GM23248 (cell line): ENCODE data around the gene ZNF343. TPM values are rescaled to one million over a fixed set of nuclear protein-coding genes. Genes with fewer than 3 reads are reported as not detected.
"Not testable (repeated sequence)": the region's sequence is repeated elsewhere in the genome, so short reads cannot be mapped to it uniquely, and the experiment has no call there.

Source experiments
- DNase-seq: peaks from one replicate; pipeline ENCODE4 v3.0.0-alpha.2; 2015
- H2AFZ ChIP-seq: fragments of 200-600 bp; sonication (generic); 2 replicates; pipeline ENCODE4 v1.6.1; 2016; ENCODE audit warnings: antibody characterized with exemption
- H3F3A ChIP-seq: fragments of 200-600 bp; sonication (generic); 2 replicates; pipeline ENCODE4 v1.6.1; 2016; ENCODE audit warnings: mild to moderate bottlenecking, antibody characterized with exemption, mixed run types; ENCODE audit not compliant: insufficient read depth
- H3K27ac ChIP-seq: fragments of 200-600 bp; sonication (generic); 2 replicates; pipeline ENCODE4 v1.5.1; 2016; ENCODE audit warnings: mild to moderate bottlenecking
- H3K27me3 ChIP-seq: fragments of 200-600 bp; sonication (generic); replicated peaks from 2 replicates; pipeline ENCODE4 v1.6.1; 2016; ENCODE audit warnings: mild to moderate bottlenecking; ENCODE audit not compliant: insufficient read depth
- H3K36me3 ChIP-seq: fragments of 200-600 bp; sonication (generic); 2 replicates; pipeline ENCODE4 v1.6.1; 2016; ENCODE audit warnings: low read depth, mild to moderate bottlenecking
- H3K4me1 ChIP-seq: fragments of 200-600 bp; sonication (generic); 2 replicates; pipeline ENCODE4 v1.6.1; 2016; ENCODE audit warnings: mild to moderate bottlenecking; ENCODE audit not compliant: insufficient read depth
- H3K4me2 ChIP-seq: fragments of 200-600 bp; sonication (generic); one replicate; pipeline ENCODE4 v1.6.1; 2016; ENCODE audit warnings: mild to moderate bottlenecking; ENCODE audit not compliant: unreplicated experiment
- H3K4me3 ChIP-seq: fragments of 200-600 bp; sonication (generic); 2 replicates; pipeline ENCODE4 v1.5.1; 2016; ENCODE audit warnings: mild to moderate bottlenecking
- H3K79me2 ChIP-seq: fragments of 200-600 bp; sonication (generic); 2 replicates; pipeline ENCODE4 v1.6.1; 2016; ENCODE audit warnings: mild to moderate bottlenecking; ENCODE audit not compliant: insufficient read depth
- H3K9ac ChIP-seq: fragments of 200-600 bp; sonication (generic); 2 replicates; pipeline ENCODE4 v1.6.1; 2016; ENCODE audit warnings: mild to moderate bottlenecking
- H3K9me2 ChIP-seq: fragments of 200-600 bp; sonication (generic); 2 replicates; pipeline ENCODE4 v1.6.1; 2016; ENCODE audit warnings: mixed run types, mild to moderate bottlenecking, moderate library complexity; ENCODE audit not compliant: insufficient read depth
- H3K9me3 ChIP-seq: fragments of 200-600 bp; sonication (generic); one replicate; pipeline ENCODE4 v1.6.1; 2017; ENCODE audit warnings: low read depth
- H4K20me1 ChIP-seq: fragments of 200-600 bp; sonication (generic); 2 replicates; pipeline ENCODE4 v1.6.0; 2016; ENCODE audit not compliant: insufficient read depth
- EZH2 ChIP-seq: fragments of 200-600 bp; sonication (generic); IDR thresholded peaks from 2 replicates; pipeline ENCODE4 v1.6.1; 2018; ENCODE audit warnings: antibody characterized with exemption, mild to moderate bottlenecking; ENCODE audit not compliant: insufficient read depth, poor library complexity, severe bottlenecking
- EZH2phosphoT487 ChIP-seq: fragments of 200-600 bp; sonication (generic); IDR thresholded peaks from 2 replicates; pipeline ENCODE4 v1.6.1; 2018; ENCODE audit warnings: antibody characterized with exemption, moderate library complexity, mild to moderate bottlenecking, low read depth; ENCODE audit not compliant: insufficient read depth
- WGBS, 2 experiments: methylation state at CpG; one replicate each; pipeline ENCODE4 v1.1.6; 2015 to 2017; ENCODE audit warnings: low lambda C conversion rate in 2 of 2, low coverage in 1 of 2; ENCODE audit errors: missing lambda C conversion rate in 2 of 2; 5-methylcytosine and 5-hydroxymethylcytosine counted together
- in situ Hi-C: fragments of 300-500 bp; cut with MboI; formaldehyde crosslinking; loops from 2 replicates; pipeline ENCODE4 v1.15.0; 2020
- polyA plus RNA-seq: library from polyadenylated mRNA; unstranded; fragments of >200 nt; fragmentation: Nextera tagmentation; extraction: Ambion mirVana; gene quantifications from 2 replicates; pipeline ENCODE4 v1.2.1, GENCODE V29; 2016
- total RNA-seq: library from RNA; depleted of rRNA; stranded (reverse); fragments of >200 nt; shearing (Covaris generic); gene quantifications from 2 replicates; pipeline ENCODE4 v1.2.3, GENCODE V29; 2014

ZNF343 gene
- total and polyA plus RNA-seq, 2 experiments from 2014 or later = 8.1 to 11.0 TPM

DNA sequence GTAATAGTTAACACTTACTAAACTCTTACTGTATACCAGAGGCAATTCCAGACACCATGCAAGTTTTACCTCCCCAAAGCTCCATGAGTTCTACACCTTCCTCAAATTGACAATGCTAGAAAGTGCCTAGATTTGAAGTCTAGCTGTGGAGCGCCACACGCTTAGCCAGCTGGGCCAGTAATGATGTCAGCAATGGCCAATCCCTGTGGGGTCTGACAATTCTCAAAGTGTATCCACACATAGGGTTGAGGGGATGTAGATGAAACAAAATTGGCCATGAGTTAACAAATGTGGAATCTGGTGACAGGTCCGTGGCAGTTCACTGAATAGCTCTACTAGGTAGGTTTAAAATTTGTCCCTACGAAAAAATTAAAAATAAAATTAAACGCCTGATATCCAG is 1.3 kb downstream of the ZNF343 start:
- H3K4me2 ChIP-seq = peak overlapping the region; percentile 89
- H2AFZ ChIP-seq = peak overlapping the region; percentile 94
- DNase-seq = peak; percentile 43
- no peak for TF ChIP-seq EZH2
- no peak for TF ChIP-seq EZH2phosphoT487
- H3K4me1 ChIP-seq = peaks cover 13% of the 10 kb centered on the region; the same call in 1 of the 2 replicates
- H3F3A ChIP-seq = no peaks in the 10 kb centered on the region
- H4K20me1 ChIP-seq = no peaks in the 10 kb centered on the region
- H3K79me2 ChIP-seq = peaks cover 62% of the 10 kb centered on the region
- H3K9me3 ChIP-seq = no peaks in the 10 kb centered on the region
- H3K9me2 ChIP-seq = no peaks in the 10 kb centered on the region
- H3K4me3 ChIP-seq = peak overlapping the region; percentile 96
- no peaks in the 10 kb centered on the region for H3K36me3 ChIP-seq
- 36 to 37% methylated on average over 5 of the region's 5 CpGs for WGBS, 2 experiments
- in situ Hi-C loops = no loop called here
- H3K27ac ChIP-seq = peak overlapping the region; percentile 71
- H3K27me3 ChIP-seq = no peaks in the 10 kb centered on the region
- peak overlapping the region; percentile 95 for H3K9ac ChIP-seq

DNA sequence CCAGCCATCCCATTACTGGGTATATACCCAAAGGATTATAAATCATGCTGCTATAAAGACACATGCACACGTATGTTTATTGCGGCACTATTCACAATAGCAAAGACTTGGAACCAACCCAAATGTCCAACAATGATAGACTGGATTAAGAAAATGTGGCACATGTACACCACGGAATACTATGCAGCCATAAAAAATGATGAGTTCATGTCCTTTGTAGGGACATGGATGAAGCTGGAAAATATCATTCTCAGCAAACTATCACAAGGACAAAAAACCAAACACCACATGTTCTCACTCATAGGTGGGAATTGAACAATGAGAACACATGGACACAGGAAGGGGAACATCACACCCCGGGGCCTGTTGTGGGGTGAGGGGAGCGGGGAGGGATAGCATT is 2.3 kb downstream of the ZNF343 start:
- H3K27me3 ChIP-seq, H2AFZ ChIP-seq, H3K9me3 ChIP-seq, H3K36me3 ChIP-seq, DNase-seq, H3K9me2 ChIP-seq, H4K20me1 ChIP-seq, H3K9ac ChIP-seq, H3K4me3 ChIP-seq, H3K27ac ChIP-seq, H3K4me2 ChIP-seq, H3F3A ChIP-seq, in situ Hi-C loops: not testable (repeated sequence)
- H3K79me2 ChIP-seq = peaks cover 69% of the 10 kb centered on the region
- 83 to 100% methylated on average over 2 to 3 of the region's 5 CpGs for WGBS, 2 experiments
- H3K4me1 ChIP-seq = peaks cover 13% of the 10 kb centered on the region; the same call in 1 of the 2 replicates

DNA sequence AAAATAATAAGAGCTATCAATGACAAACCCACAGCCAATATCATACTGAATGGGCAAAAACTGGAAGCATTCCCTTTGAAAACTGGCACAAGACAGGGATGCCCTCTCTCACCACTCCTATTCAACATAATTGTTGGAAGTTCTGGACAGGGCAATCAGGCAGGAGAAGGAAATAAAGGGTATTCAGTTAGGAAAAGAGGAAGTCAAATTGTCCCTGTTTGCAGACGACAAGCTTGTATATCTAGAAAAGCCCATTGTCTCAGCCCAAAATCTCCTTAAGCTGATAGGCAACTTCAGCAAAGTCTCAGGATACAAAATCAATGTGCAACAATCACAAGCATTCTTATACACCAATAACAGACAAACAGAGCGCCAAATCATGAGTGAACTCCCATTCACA is 3.9 kb downstream of the ZNF343 start:
- H3K4me3 ChIP-seq, H3K4me2 ChIP-seq, H3K36me3 ChIP-seq, H3K9ac ChIP-seq, H3K9me2 ChIP-seq, H3K27me3 ChIP-seq, H3K9me3 ChIP-seq, DNase-seq, H4K20me1 ChIP-seq, in situ Hi-C loops, H3K27ac ChIP-seq, H3F3A ChIP-seq, H2AFZ ChIP-seq: not testable (repeated sequence)
- Histone ChIP-seq H3K79me2 (peaks cover 84% of the 10 kb centered on the region), H3K4me1 (peaks cover 11% of the 10 kb centered on the region; the same call in 1 of the 2 replicates)
- 73 to 83% methylated on average over 2 of the region's 2 CpGs for WGBS, 2 experiments

DNA sequence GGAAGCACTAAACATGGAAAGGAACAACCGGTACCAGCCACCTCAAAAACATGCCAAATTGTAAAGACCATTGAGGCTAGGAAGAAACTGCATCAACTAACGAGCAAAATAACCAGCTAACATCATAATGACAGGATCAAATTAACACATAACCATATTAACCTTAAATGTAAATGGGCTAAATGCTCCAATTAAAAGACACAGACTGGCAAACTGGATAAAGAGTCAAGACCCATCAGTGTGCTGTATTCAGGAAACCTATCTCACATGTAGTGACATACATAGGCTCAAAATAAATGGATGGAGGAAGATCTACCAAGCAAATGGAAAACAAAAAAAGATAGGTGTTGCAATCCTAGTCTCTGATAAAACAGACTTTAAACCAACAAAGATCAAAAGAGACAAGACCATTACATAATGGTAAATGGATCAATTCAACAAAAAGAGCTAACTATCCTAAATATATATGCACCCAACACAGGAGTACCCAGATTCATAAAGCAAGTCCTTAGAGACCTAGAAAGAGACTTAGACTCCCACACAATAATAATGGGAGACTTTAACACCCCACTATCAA is 5.8 kb downstream of the ZNF343 start:
- H3K9ac ChIP-seq, H3K4me2 ChIP-seq, H3K36me3 ChIP-seq, H4K20me1 ChIP-seq, H2AFZ ChIP-seq, H3K4me3 ChIP-seq, H3K27me3 ChIP-seq, H3F3A ChIP-seq, in situ Hi-C loops, H3K9me2 ChIP-seq, H3K4me1 ChIP-seq, DNase-seq, H3K9me3 ChIP-seq, H3K27ac ChIP-seq: not testable (repeated sequence)
- WGBS, 2 experiments = 97% methylated on average over 2 of the region's 2 CpGs
- H3K79me2 ChIP-seq = peaks cover 75% of the 10 kb centered on the region

DNA sequence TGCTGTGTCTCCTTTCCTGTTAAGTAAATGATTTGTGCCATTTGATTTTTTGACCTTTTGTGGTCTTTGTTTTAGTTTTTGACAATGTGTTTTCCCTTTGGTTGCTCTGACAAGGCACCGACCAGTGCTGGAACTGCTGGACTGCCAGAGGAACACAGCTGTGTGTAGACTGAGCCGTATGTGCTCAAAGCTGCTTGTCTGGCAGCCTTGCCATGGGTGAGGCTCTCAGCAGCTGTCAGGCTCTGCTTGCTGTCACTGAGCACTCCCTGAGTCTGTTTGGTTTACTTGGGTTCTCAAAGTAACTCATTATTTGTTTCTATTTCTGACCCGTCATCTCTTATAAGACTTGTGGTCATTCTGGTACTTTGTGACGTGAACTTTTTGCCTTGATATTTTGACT is 23.1 kb downstream of the ZNF343 start:
- Histone ChIP-seq H3K4me3 (no peak overlapping the region), H3F3A (peaks cover 7% of the 10 kb centered on the region; the same call in 1 of the 2 replicates), H3K4me2 (no peak overlapping the region), H4K20me1 (no peaks in the 10 kb centered on the region), H2AFZ (no peak overlapping the region), H3K79me2 (no peaks in the 10 kb centered on the region), H3K4me1 (no peaks in the 10 kb centered on the region), H3K36me3 (peaks cover 51% of the 10 kb centered on the region), H3K9me3 (no peaks in the 10 kb centered on the region), H3K27ac (no peak overlapping the region), H3K27me3 (no peaks in the 10 kb centered on the region), H3K9ac (no peak overlapping the region), H3K9me2 (no peaks in the 10 kb centered on the region)
- TF ChIP-seq EZH2phosphoT487 (no peak), EZH2 (no peak)
- in situ Hi-C loops = no loop called here
- WGBS, 2 experiments = 64 to 68% methylated on average over 4 of the region's 4 CpGs
- DNase-seq = no peak
